ENCODE results near the gene SPRED2. TPM values are rescaled to one million over a fixed set of nuclear protein-coding genes. Genes with fewer than 3 reads are reported as not detected.

Gene SPRED2
- total RNA-seq, 2 experiments from 2014 or later = 8.0 to 11.4 TPM

- CTCF ChIA-PET = interaction anchor here (1.1 to 1.6 kb wide), 3 partner anchors 14 to 114 kb away, joined by 4 to 7 read pairs (median 6); no protein-coding TSS in a partner anchor
- H3K9me3 Mint-ChIP-seq = no peaks in the 10 kb centered on the region
- no peak overlapping the region for H3K4me3 Mint-ChIP-seq
- no peaks in the 10 kb centered on the region for H3K27me3 Mint-ChIP-seq (ENCODE audit: low read depth)
- intact Hi-C loops (cut with micrococcal nuclease) = loop anchor here (1.0 kb wide), 2 partner anchors 17 to 46 kb away; no protein-coding TSS in a partner anchor
- H3K4me1 Mint-ChIP-seq (ENCODE audit: low read depth) = peaks cover 13% of the 10 kb centered on the region
- H3K36me3 Mint-ChIP-seq (ENCODE audit: low read depth) = no peaks in the 10 kb centered on the region
- H3K27ac Mint-ChIP-seq = no peak overlapping the region
- peak; percentile 64 for DNase-seq
These were observed 65.7 kb downstream of the SPRED2 start for GRCh38 chr2:65366595-65367125.

GRCh38 chr2:65364986-65365733 is 67.2 kb downstream of the SPRED2 start:
- H3K9me3 Mint-ChIP-seq = no peaks in the 10 kb centered on the region
- DNase-seq = no peak
- no peaks in the 10 kb centered on the region for H3K27me3 Mint-ChIP-seq (ENCODE audit: low read depth)
- intact Hi-C loops (cut with micrococcal nuclease) = no loop called here
- CTCF ChIA-PET = interaction anchor here (0.9 to 1.6 kb wide), 2 partner anchors 18 to 209 kb away, joined by 3 to 6 read pairs; no protein-coding TSS in a partner anchor
- H3K27ac Mint-ChIP-seq = no peak overlapping the region
- H3K4me1 Mint-ChIP-seq (ENCODE audit: low read depth) = peaks cover 16% of the 10 kb centered on the region
- no peak overlapping the region for H3K4me3 Mint-ChIP-seq
- no peaks in the 10 kb centered on the region for H3K36me3 Mint-ChIP-seq (ENCODE audit: low read depth)

GRCh38 chr2:65363879-65364666 is 68.3 kb downstream of the SPRED2 start:
- no peaks in the 10 kb centered on the region for H3K27me3 Mint-ChIP-seq (ENCODE audit: low read depth)
- intact Hi-C loops (cut with micrococcal nuclease) = no loop called here
- H3K27ac Mint-ChIP-seq = no peak overlapping the region
- H3K36me3 Mint-ChIP-seq (ENCODE audit: low read depth) = no peaks in the 10 kb centered on the region
- H3K4me1 Mint-ChIP-seq (ENCODE audit: low read depth) = peaks cover 16% of the 10 kb centered on the region
- CTCF ChIA-PET = interaction anchor here (0.6 to 0.7 kb wide), 2 partner anchors 23 to 809 kb away, joined by 3 read pairs; no protein-coding TSS in a partner anchor
- no peak for DNase-seq
- H3K9me3 Mint-ChIP-seq = no peaks in the 10 kb centered on the region
- no peak overlapping the region for H3K4me3 Mint-ChIP-seq

- intact Hi-C loops (cut with micrococcal nuclease) = no loop called here
- Mint-ChIP-seq H3K27me3 (ENCODE audit: low read depth) (peaks cover 2% of the 10 kb centered on the region), H3K9me3 (no peaks in the 10 kb centered on the region), H3K4me1 (ENCODE audit: low read depth) (peaks cover 28% of the 10 kb centered on the region), H3K4me3 (no peak overlapping the region), H3K36me3 (ENCODE audit: low read depth) (no peaks in the 10 kb centered on the region), H3K27ac (no peak overlapping the region)
- DNase-seq = no peak
- CTCF ChIA-PET = no interaction called here
These were observed 70.8 kb downstream of the SPRED2 start for GRCh38 chr2:65361623-65362022.

GRCh38 chr2:65360441-65360840 is 72.0 kb downstream of the SPRED2 start:
- H3K27me3 Mint-ChIP-seq (ENCODE audit: low read depth) = peaks cover 7% of the 10 kb centered on the region
- H3K4me1 Mint-ChIP-seq (ENCODE audit: low read depth) = peaks cover 22% of the 10 kb centered on the region
- CTCF ChIA-PET = no interaction called here
- H3K27ac Mint-ChIP-seq = no peak overlapping the region
- no peak for DNase-seq
- no peak overlapping the region for H3K4me3 Mint-ChIP-seq
- H3K9me3 Mint-ChIP-seq = no peaks in the 10 kb centered on the region
- H3K36me3 Mint-ChIP-seq (ENCODE audit: low read depth) = no peaks in the 10 kb centered on the region
- intact Hi-C loops (cut with micrococcal nuclease) = no loop called here

GRCh38 chr2:65358678-65359400 is 73.6 kb downstream of the SPRED2 start:
- intact Hi-C loops (cut with micrococcal nuclease) = loop anchor here (2.0 kb wide), 2 partner anchors 58 to 72 kb away; no protein-coding TSS in a partner anchor
- no peak overlapping the region for H3K4me3 Mint-ChIP-seq
- CTCF ChIA-PET = no interaction called here
- H3K27ac Mint-ChIP-seq = no peak overlapping the region
- no peaks in the 10 kb centered on the region for H3K36me3 Mint-ChIP-seq (ENCODE audit: low read depth)
- DNase-seq = no peak
- peaks cover 22% of the 10 kb centered on the region for H3K4me1 Mint-ChIP-seq (ENCODE audit: low read depth)
- no peaks in the 10 kb centered on the region for H3K9me3 Mint-ChIP-seq
- H3K27me3 Mint-ChIP-seq (ENCODE audit: low read depth) = peaks cover 7% of the 10 kb centered on the region

GRCh38 chr2:65357959-65358294 is 74.5 kb downstream of the SPRED2 start:
- CTCF ChIA-PET = interaction anchor here (1.2 kb wide), 1 partner anchor 61 kb away, joined by 3 read pairs; no protein-coding TSS in a partner anchor
- H3K9me3 Mint-ChIP-seq = no peaks in the 10 kb centered on the region
- H3K36me3 Mint-ChIP-seq (ENCODE audit: low read depth) = no peaks in the 10 kb centered on the region
- H3K4me3 Mint-ChIP-seq = no peak overlapping the region
- peaks cover 22% of the 10 kb centered on the region for H3K4me1 Mint-ChIP-seq (ENCODE audit: low read depth)
- intact Hi-C loops (cut with micrococcal nuclease) = loop anchor here (2.0 kb wide), 2 partner anchors 57 to 73 kb away; no protein-coding TSS in a partner anchor
- DNase-seq = no peak
- peaks cover 7% of the 10 kb centered on the region for H3K27me3 Mint-ChIP-seq (ENCODE audit: low read depth)
- H3K27ac Mint-ChIP-seq = no peak overlapping the region

GRCh38 chr2:65357095-65357958 is 75.1 kb downstream of the SPRED2 start:
- CTCF ChIA-PET = interaction anchor here (0.6 to 1.2 kb wide), 2 partner anchors 60 to 172 kb away, joined by 3 read pairs; no protein-coding TSS in a partner anchor
- intact Hi-C loops (cut with micrococcal nuclease) = no loop called here
- no peak overlapping the region for H3K4me3 Mint-ChIP-seq
- H3K4me1 Mint-ChIP-seq (ENCODE audit: low read depth) = peaks cover 22% of the 10 kb centered on the region
- H3K27me3 Mint-ChIP-seq (ENCODE audit: low read depth) = peaks cover 7% of the 10 kb centered on the region
- no peaks in the 10 kb centered on the region for H3K9me3 Mint-ChIP-seq
- H3K27ac Mint-ChIP-seq = no peak overlapping the region
- H3K36me3 Mint-ChIP-seq (ENCODE audit: low read depth) = no peaks in the 10 kb centered on the region
- DNase-seq = peak; percentile 29

GRCh38 chr2:65355186-65355831 is 77.1 kb downstream of the SPRED2 start:
- peaks cover 7% of the 10 kb centered on the region for H3K27me3 Mint-ChIP-seq (ENCODE audit: low read depth)
- DNase-seq = no peak
- intact Hi-C loops (cut with micrococcal nuclease) = no loop called here
- H3K9me3 Mint-ChIP-seq = no peaks in the 10 kb centered on the region
- no peak overlapping the region for H3K4me3 Mint-ChIP-seq
- H3K36me3 Mint-ChIP-seq (ENCODE audit: low read depth) = no peaks in the 10 kb centered on the region
- CTCF ChIA-PET = interaction anchor here (0.7 kb wide), 1 partner anchor 16 kb away, joined by 3 read pairs; no protein-coding TSS in a partner anchor
- no peak overlapping the region for H3K27ac Mint-ChIP-seq
- peaks cover 23% of the 10 kb centered on the region for H3K4me1 Mint-ChIP-seq (ENCODE audit: low read depth)

GRCh38 chr2:65354773-65355172 is 77.6 kb downstream of the SPRED2 start:
- DNase-seq = no peak
- Mint-ChIP-seq H3K36me3 (ENCODE audit: low read depth) (no peaks in the 10 kb centered on the region), H3K9me3 (no peaks in the 10 kb centered on the region), H3K4me1 (ENCODE audit: low read depth) (peaks cover 23% of the 10 kb centered on the region), H3K27me3 (ENCODE audit: low read depth) (peaks cover 7% of the 10 kb centered on the region), H3K27ac (no peak overlapping the region), H3K4me3 (no peak overlapping the region)
- CTCF ChIA-PET = no interaction called here
- intact Hi-C loops (cut with micrococcal nuclease) = no loop called here

GRCh38 chr2:65353927-65354326 is 78.5 kb downstream of the SPRED2 start:
- intact Hi-C loops (cut with micrococcal nuclease) = no loop called here

More at GRCh38 chr2:65353927-65354326, 78.5 kb downstream of the SPRED2 start:
- Mint-ChIP-seq H3K27me3 (ENCODE audit: low read depth) (peaks cover 7% of the 10 kb centered on the region), H3K27ac (no peak overlapping the region), H3K36me3 (ENCODE audit: low read depth) (no peaks in the 10 kb centered on the region), H3K9me3 (no peaks in the 10 kb centered on the region), H3K4me1 (ENCODE audit: low read depth) (peaks cover 23% of the 10 kb centered on the region), H3K4me3 (no peak overlapping the region)
- CTCF ChIA-PET = no interaction called here
- DNase-seq = no peak

All from activated naive CD4-positive, alpha-beta T cell treated with anti-CD3 and anti-CD28 coated beads for 36 hours (primary cell).